Stimulated activated naive CD8-positive, alpha-beta T cell treated with anti-CD3 and anti-CD28 coated beads, Interleukin-15, Interleukin-2, amounts not matched to agents 100 U/mL and 50 U/mL, for 24 hours (primary cell): ENCODE results near the gene AP1G1.
"Not testable (repeated sequence)": the region's sequence is repeated elsewhere in the genome, so short reads cannot be mapped to it uniquely, and the experiment has no call there.

ENCODE experiments used
- ATAC-seq: fragments of 150-1000 bp; cut with Tn5 transposase; one replicate; pipeline ENCODE4 v1.10.0; 2021
- DNase-seq: peaks from one replicate; pipeline ENCODE4 v3.0.0; 2021

The AP1G1 gene

GRCh38 chr16:71703333-71703732 is 105.3 kb downstream of the AP1G1 start:
- ATAC-seq = no peak
- DNase-seq = no peak

GRCh38 chr16:71700831-71701230 is 107.8 kb downstream of the AP1G1 start:
- no peak for ATAC-seq

GRCh38 chr16:71698491-71698890 is 110.1 kb downstream of the AP1G1 start:
- ATAC-seq (no peak), DNase-seq (no peak)

More at GRCh38 chr16:71700831-71701230, 107.8 kb downstream of the AP1G1 start:
- DNase-seq = no peak

DNA sequence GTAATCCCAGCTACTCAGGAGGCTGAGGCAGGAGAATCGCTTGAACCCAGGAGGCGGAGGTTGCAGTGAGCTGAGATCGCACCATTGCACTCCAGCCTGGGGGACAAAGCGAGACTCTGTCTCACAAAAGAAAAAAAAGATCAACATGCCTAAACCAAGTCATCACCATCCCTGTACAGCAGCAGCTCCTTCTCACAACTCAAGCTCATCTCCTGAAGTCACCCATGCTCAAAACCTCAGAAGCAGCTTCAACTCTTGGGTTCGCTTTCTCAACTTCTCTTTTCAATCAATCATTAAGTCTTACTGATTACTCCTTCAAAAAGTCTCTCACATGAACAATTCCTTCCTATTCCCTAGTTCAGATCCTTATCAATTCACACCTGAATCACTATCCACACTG is 115.5 kb downstream of the AP1G1 start:
- DNase-seq = no peak
- ATAC-seq = no peak

- ATAC-seq (no peak), DNase-seq (no peak)
Measured at GRCh38 chr16:71689901-71690300, 118.7 kb downstream of the AP1G1 start.

- ATAC-seq (no peak), DNase-seq (no peak)
Measured at GRCh38 chr16:71687861-71688260, 120.8 kb downstream of the AP1G1 start.

GRCh38 chr16:71684280-71684679 is 124.4 kb downstream of the AP1G1 start:
- DNase-seq = not testable (repeated sequence)

GRCh38 chr16:71681360-71681759 is 127.3 kb downstream of the AP1G1 start:
- ATAC-seq = no peak
- DNase-seq = no peak

More at GRCh38 chr16:71684280-71684679, 124.4 kb downstream of the AP1G1 start:
- ATAC-seq = not testable (repeated sequence)
